Activated CD8-positive, alpha-beta memory T cell treated with anti-CD3 and anti-CD28 coated beads, Interleukin-2, amount 50 U/mL, for 48 hours (primary cell): ENCODE data around the gene RFNG.

Source experiments
- DNase-seq: peaks from one replicate; pipeline ENCODE4 v3.0.0-alpha.2; 2020

Gene RFNG

GRCh38 chr17:82012640-82013295, 38.8 kb downstream of the RFNG start:
- no peak for DNase-seq

DNA sequence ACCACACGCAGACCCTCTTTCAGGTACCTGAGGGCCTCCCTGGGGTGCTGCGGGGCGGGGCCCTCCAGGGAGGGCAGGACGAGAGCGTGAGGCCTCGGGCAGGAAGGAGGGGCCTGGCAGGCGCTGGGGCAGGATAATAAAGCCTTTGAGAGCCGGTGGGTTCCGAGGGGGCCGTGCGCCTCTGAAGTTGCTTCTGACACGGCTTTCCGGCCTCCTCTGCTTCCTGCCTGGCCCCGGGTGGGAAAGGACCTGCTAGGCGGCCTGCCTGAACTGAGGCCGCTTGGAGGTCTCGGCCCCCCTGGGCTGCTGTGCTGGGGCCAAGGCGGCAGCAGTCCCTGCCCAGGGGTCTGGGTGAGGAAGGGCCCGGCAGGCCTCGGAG, 39.4 kb downstream of the RFNG start:
- DNase-seq: no peak

GRCh38 chr17:82011617-82012187, 39.9 kb downstream of the RFNG start:
- no peak for DNase-seq

DNA sequence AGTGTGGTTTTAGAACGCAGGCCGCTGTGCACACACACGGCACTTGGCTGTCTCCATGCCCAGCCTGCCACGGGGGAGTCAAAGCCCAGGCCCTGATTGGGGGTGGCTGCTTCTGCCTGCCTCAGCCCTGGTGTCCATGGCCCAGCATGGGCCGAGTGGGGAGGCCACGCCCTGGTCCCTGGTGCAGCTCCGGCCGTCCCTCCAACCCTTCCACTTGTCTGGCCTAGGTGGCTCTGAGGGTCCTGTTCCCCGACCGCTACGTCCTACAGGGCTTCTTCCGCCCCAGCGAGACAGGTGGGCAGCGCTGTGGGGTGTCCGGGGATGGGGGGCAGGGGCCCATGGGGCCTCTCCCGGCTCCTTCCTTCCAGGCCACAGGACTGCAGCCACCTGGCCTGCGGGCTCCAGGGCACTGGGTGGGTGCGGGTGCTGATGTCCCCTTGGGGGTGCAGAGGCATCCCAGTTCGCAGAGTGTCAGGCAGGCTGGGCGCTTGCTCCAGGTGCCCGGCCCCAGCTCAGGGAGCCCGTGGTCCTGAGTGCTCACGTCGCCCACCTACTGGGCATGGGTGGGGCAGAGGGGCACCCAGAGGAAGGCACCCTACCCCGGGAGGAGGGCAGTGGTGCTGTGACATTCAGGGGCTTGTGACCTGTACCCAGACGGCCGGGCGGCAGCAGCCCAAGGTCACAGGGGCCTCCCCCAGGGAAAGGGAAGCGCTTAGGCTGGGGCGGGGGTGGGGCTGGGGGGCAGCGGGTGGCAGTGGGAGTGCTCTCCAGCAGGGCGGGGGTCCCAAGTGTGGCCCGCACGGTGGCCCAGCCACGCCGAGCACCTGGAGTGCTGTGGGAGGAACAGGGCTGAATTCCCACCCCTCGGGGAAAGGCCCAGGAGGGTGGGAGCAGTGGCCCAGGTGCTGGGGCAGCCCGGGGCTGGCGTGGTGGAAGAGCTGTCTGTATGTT, 40.8 kb downstream of the RFNG start:
- no peak for DNase-seq

- no peak for DNase-seq
These were observed 42.2 kb downstream of the RFNG start for GRCh38 chr17:82009413-82009812.

GRCh38 chr17:82008941-82009405, 42.6 kb downstream of the RFNG start:
- DNase-seq: no peak

GRCh38 chr17:82008258-82008940, 43.2 kb downstream of the RFNG start:
- DNase-seq: no peak

- DNase-seq: no peak
These were observed 43.9 kb downstream of the RFNG start for GRCh38 chr17:82007495-82008257.

- DNase-seq: no peak
These were observed 44.5 kb downstream of the RFNG start for GRCh38 chr17:82007228-82007494.

DNA sequence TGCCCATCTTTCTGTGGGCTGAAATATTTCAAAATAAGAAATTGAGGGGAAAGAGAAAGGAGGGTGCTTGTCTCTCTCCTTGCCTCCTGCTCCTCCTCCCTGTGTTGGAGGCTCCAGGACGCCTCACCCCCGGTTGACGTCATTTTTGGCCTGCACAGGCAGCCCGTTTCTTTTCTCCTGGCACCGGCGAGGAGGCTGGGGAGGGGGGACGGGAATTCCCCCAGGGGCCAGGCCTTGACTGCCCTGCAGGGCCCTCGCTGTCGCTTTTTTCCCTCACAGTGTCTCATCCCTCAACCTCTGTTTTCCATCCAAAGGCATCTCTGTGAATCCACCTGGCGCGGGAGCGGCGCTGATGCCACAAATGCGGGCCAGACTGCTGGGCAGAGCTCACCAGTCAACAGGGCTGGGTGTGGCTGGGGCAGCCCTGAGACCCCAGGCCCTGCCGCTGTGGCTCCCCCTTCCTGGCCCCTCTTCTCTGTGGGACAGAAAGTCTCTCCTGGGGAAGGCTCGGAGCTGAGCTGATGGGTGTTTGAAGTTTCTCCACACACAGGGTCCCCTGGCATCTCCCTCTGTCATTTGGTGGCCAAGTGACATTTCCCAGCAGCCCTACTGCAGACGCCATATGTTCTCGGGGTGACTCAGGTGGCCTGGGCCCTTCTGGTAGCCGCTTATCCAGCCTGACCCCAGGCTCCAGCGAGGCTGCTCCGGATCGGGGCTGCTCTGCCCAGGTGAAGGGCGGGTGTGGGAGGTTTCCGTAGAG, 45.0 kb downstream of the RFNG start:
- no peak for DNase-seq

DNA sequence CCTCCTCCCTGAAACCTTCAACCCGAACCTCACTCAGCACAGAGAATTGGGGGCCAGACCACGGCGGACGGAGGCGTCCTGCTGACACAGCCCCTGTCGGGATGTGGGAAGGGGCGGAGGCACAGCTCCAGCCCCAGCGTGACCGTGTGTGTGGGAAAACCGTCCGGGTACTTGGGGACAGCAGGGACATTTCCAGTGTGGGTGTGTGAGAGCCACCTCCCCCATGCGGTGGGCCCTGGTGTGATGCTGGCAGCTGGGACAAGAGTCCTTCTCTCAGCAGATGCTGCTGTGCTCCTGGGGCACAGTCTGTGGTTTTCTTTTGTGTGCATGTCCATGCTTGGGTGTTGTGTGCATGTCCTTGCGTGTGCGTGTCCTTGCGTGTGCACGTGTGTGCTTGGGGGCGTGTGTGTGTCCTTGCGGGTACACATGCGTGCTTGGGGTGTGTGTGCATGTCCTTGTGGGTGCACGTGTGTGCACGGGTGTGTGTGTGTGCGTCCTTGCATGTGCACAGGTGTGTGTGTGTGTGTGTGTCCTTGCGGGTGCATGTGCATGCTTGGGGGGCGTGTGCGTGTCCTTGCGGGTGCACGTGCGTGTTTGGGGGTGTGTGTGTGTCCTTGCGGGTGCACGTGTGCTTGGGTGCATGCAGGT, 45.8 kb downstream of the RFNG start:
- DNase-seq: no peak

DNA sequence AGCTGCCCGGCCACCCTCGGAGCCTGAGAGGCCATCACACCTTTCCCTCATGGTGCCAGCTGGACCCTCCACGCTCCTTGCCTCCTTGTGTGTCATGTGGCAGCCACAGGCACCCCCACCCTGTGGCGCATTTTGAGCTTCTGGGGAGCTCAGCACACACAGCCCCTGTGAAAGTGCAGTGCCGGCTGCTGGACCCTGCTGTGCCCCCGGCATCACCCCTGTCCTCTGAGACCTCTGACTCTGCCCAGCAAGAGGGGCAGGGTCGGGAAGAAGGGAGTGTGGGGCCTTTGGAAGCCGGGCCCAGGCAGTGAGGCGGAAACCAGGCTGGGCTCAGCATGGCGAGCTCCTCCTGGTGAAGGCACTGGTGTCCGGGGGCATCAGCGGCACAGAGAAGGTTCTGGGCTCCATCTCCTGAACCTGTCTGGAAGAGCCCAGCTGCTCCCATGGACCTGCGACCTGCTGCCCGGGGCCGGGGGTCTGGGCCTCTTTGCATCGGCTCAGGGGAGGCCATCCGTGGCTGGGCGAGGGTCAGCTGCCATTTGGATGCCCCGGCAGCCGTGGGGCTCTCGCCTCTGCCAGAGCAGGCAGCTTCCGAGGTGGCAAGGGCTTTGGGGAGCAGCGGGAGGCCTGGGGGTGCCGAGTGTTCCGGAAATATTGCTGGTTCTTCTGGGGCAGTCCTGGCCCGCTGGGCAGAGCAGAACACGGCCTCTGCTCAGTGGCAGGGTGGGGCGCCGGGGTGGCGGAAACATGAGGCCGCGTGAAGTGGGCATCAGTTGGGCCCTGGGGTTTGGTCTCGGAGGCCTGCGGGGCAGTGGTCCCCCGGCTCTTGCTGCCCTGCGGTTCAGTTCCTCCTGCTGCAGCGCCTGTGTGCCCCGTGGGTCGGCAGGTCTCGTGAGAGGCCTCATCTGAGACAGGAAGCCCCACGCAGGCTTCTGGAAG, 46.8 kb downstream of the RFNG start:
- no peak for DNase-seq

DNA sequence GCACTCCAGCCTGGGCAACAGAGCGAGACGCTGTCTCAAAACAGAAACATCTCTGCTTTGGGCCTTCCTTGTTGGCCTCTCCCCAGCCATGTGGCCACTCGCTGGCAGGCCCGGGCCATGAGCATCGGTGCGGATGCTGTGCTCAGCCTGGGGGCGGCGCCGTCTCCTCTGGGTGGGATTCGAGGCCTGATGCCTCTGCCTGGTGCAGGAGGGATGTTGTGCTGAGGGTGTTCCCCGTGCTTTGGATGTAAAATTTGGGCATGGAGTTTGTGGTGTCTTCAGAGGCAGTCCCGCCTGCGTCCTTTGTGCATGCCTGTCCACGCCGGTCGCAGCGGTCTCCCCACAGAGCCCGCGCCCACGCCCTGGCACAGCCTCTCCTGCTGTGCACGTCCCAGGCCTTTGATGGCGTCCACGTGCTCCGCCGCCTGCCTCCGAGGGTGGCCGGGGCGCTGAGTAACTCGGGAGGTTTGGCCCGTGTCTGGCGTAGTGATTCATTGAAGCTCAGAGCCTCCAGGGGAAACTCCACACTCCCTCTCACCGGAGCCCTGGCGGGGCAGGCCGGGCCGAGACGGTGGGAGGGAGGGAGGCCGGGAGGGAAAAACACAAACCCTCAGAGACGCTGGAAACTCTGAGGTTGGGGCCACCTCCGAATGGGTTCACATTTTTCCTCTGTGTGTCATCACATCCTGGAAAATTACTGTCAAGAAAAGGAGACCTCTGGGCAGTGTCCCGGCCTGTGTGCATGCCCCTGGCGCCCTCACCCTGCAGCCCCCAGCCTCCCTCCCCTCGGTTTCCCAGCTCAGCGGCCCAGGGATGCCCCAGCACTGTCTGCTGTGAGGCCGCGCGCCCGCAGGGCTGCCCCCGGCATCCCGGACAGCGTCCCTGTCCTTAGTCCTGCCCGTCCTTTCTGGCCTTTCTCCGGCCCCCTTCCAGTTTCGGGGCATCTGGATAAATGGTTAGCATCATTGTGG, 47.9 kb downstream of the RFNG start:
- no peak for DNase-seq

GRCh38 chr17:82001571-82002056, 50.0 kb downstream of the RFNG start:
- no peak for DNase-seq

GRCh38 chr17:82000803-82001570, 50.6 kb downstream of the RFNG start:
- no peak for DNase-seq

DNA sequence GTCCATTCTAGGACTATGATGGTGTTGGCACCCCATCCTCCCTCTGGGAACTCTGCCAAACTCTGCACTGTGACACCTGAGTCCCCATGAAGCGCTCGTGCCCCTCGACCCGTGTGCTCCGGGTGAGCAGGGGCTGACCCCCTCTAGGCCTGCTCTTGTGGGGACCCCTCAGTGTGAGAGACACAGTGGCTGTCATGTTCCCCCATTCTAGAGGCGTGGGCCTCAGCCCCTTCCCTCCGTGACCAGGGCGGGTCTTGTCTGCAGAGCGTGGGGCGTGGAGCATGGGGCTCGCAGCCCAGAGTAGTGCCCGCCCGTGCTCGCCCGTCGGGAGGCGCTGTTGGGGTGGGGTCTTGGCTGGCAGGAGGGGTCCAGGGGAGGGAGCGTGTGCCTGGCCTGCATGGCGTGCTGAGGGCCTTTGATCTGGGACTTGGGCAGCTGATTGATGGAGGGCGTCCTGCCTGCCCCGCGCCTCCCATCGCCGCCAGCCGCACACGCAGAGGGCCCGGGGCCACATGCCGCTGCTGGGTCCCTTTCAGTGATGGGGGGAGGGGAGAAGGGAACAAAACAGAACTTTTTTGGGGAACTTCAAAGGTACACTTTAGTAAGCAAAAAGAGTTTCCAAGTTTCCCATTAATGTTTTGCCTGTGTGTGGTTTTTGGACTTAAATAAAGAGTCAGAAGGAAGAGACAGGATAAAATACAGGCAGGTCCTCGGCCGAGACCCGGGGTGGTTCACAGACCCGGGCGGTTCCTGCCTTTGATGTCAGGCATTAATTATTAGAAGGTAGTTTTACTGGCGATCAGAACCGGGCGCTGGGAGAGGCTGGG, 51.4 kb downstream of the RFNG start:
- DNase-seq: no peak

DNA sequence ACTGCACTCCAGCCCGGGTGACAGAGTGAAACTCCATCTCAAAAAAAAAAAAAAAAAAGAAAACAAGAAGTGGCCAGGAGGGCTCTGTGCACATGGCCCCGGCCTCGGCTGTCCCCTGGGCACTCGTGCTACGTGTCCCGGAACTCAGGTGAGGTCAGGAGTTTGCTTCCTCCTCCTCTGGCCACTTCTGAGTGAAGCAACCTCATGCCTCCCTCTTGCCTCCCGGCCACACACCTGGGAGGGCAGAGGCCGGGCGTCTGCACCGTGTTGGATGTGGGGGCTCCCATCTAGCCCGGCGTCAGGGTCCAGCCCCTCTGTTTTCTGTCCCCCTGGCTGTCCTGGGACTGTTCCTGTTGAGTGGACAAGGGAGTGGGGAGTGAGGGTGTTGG, 52.0 kb downstream of the RFNG start:
- no peak for DNase-seq
